DOHH2 (cell line): ENCODE results near the gene CPSF7.

ENCODE experiments used
- CTCF ChIP-seq: fragments of 200-600 bp; sonication (generic); IDR thresholded peaks from one replicate; pipeline ENCODE4 v1.5.1; 2014; ENCODE audit warnings: antibody characterized with exemption, mild to moderate bottlenecking, low read depth, low read length; ENCODE audit not compliant: poor library complexity, severe bottlenecking
- EZH2phosphoT487 ChIP-seq: fragments of 200-600 bp; sonication (generic); IDR thresholded peaks from 2 replicates; pipeline ENCODE4 v1.6.1; 2017; ENCODE audit warnings: borderline replicate concordance, mild to moderate bottlenecking, antibody characterized with exemption, low read length, moderate library complexity, mixed read lengths

- TF ChIP-seq CTCF = no peak
- TF ChIP-seq EZH2phosphoT487 = no peak
Measured at GRCh38 chr11:61422226-61422625, 7.5 kb downstream of the CPSF7 start.
